Astrocyte (in vitro differentiated cells and primary cell): ENCODE data around the gene PYROXD2. TPM values are rescaled to one million over a fixed set of nuclear protein-coding genes. Genes with fewer than 3 reads are reported as not detected.

Experiments used
- DNase-seq: peaks from one replicate; pipeline ENCODE4 v3.0.0-alpha.2; 2010; ENCODE audit warnings: low read depth
- FAIRE-seq: peaks from 2 replicates; lab custom pipeline; 2011; peaks lifted over from hg19 to GRCh38; lab: Jason Lieb, UNC
- H2AFZ ChIP-seq: 2 replicates; pipeline ENCODE4 v1.6.0; 2012; ENCODE audit warnings: low read depth, low read length, inconsistent platforms
- H3K27ac ChIP-seq: 2 replicates; pipeline ENCODE4 v1.5.1; 2011; ENCODE audit warnings: low read depth, low read length, inconsistent platforms
- H3K27me3 ChIP-seq: 2 replicates; pipeline ENCODE4 v1.6.0; 2011; ENCODE audit warnings: low read length, inconsistent platforms; ENCODE audit not compliant: insufficient read depth
- H3K36me3 ChIP-seq: 2 replicates; pipeline ENCODE4 v1.5.1; 2011; ENCODE audit warnings: low read length, inconsistent platforms; ENCODE audit not compliant: insufficient read depth
- H3K4me1 ChIP-seq: 2 replicates; pipeline ENCODE4 v1.5.1; 2011; ENCODE audit warnings: low read length, inconsistent platforms; ENCODE audit not compliant: insufficient read depth
- H3K4me2 ChIP-seq: 2 replicates; pipeline ENCODE4 v1.6.0; 2012; ENCODE audit warnings: low read length, inconsistent platforms
- H3K4me3 ChIP-seq: 2 replicates; pipeline ENCODE4 v1.5.1; 2011; ENCODE audit warnings: low read depth, mild to moderate bottlenecking, low read length, inconsistent platforms; ENCODE audit not compliant: insufficient read depth
- H3K79me2 ChIP-seq: 2 replicates; pipeline ENCODE4 v1.6.0; 2012; ENCODE audit warnings: mild to moderate bottlenecking, low read length, inconsistent platforms; ENCODE audit not compliant: insufficient read depth
- H3K9ac ChIP-seq: 2 replicates; pipeline ENCODE4 v1.6.0; 2012; ENCODE audit warnings: mild to moderate bottlenecking, low read length, inconsistent platforms
- H3K9me3 ChIP-seq: 2 replicates; pipeline ENCODE4 v1.5.1; 2012; ENCODE audit warnings: low read depth, mild to moderate bottlenecking, low read length, inconsistent platforms; ENCODE audit not compliant: insufficient read depth
- H4K20me1 ChIP-seq: 2 replicates; pipeline ENCODE4 v1.6.0; 2012; ENCODE audit warnings: low read length, inconsistent platforms; ENCODE audit not compliant: insufficient read depth
- H3K27ac Mint-ChIP-seq: one replicate; pipeline ENCODE4 v1.8.0; 2021; ENCODE audit warnings: mild to moderate bottlenecking, mixed read lengths; ENCODE audit not compliant: unreplicated experiment
- H3K27me3 Mint-ChIP-seq: one replicate; pipeline ENCODE4 v1.8.0; 2021; ENCODE audit warnings: low read depth, mixed read lengths; ENCODE audit not compliant: unreplicated experiment
- H3K36me3 Mint-ChIP-seq: one replicate; pipeline ENCODE4 v1.8.0; 2021; ENCODE audit warnings: low read depth, mixed read lengths; ENCODE audit not compliant: unreplicated experiment
- H3K4me1 Mint-ChIP-seq: one replicate; pipeline ENCODE4 v1.8.0; 2021; ENCODE audit warnings: low read depth, mixed read lengths; ENCODE audit not compliant: unreplicated experiment
- H3K4me3 Mint-ChIP-seq: one replicate; pipeline ENCODE4 v1.8.0; 2021; ENCODE audit warnings: mild to moderate bottlenecking, moderate library complexity, mixed read lengths; ENCODE audit not compliant: unreplicated experiment
- H3K9me3 Mint-ChIP-seq: one replicate; pipeline ENCODE4 v1.8.0; 2021; ENCODE audit warnings: mild to moderate bottlenecking, mixed read lengths; ENCODE audit not compliant: unreplicated experiment
- CTCF ChIP-seq: IDR thresholded peaks from 2 replicates; pipeline ENCODE4 v1.5.1; 2011; ENCODE audit warnings: low read depth, mild to moderate bottlenecking, inconsistent platforms, low read length, moderate library complexity; ENCODE audit not compliant: insufficient read depth
- EZH2 ChIP-seq: IDR thresholded peaks from 2 replicates; pipeline ENCODE4 v1.6.1; 2012; ENCODE audit warnings: mild to moderate bottlenecking, low read length, inconsistent platforms; ENCODE audit not compliant: insufficient read depth
- total RNA-seq: library from RNA; stranded (reverse); gene quantifications from 2 replicates; pipeline ENCODE4 v1.2.1, GENCODE V29; 2021

The PYROXD2 gene
- total RNA-seq, 1 donor from 2014 or later, result 4.5 TPM

GRCh38 chr10:98361131-98362025, 53.6 kb downstream of the PYROXD2 start:
- H3K4me2 ChIP-seq, result peak overlapping the region; percentile 64
- H3K79me2 ChIP-seq, result no peaks in the 10 kb centered on the region
- DNase-seq, result peak; percentile 100
- H4K20me1 ChIP-seq, result no peaks in the 10 kb centered on the region
- no peaks in the 10 kb centered on the region for H3K27me3 ChIP-seq
- H3K9me3 ChIP-seq, result no peaks in the 10 kb centered on the region
- no peak overlapping the region for H3K4me3 ChIP-seq
- peak; percentile 74 for FAIRE-seq
- Mint-ChIP-seq H3K4me3 (no peak overlapping the region), H3K9me3 (peaks cover 3% of the 10 kb centered on the region), H3K4me1 (peaks cover 3% of the 10 kb centered on the region), H3K27ac (no peak overlapping the region), H3K27me3 (peaks cover 11% of the 10 kb centered on the region), H3K36me3 (no peaks in the 10 kb centered on the region)
- H3K36me3 ChIP-seq, result no peaks in the 10 kb centered on the region
- H3K27ac ChIP-seq, result peak overlapping the region; percentile 64
- peak overlapping the region; percentile 29 for H3K9ac ChIP-seq
- H2AFZ ChIP-seq, result peak overlapping the region; percentile 31
- peaks cover 8% of the 10 kb centered on the region for H3K4me1 ChIP-seq
- TF ChIP-seq CTCF (no peak), EZH2 (no peak)

GRCh38 chr10:98357194-98357822, 57.7 kb downstream of the PYROXD2 start:
- Histone ChIP-seq H3K79me2 (no peaks in the 10 kb centered on the region), H3K9ac (no peak overlapping the region), H3K4me3 (no peak overlapping the region), H3K27ac (no peak overlapping the region), H3K4me2 (no peak overlapping the region), H4K20me1 (no peaks in the 10 kb centered on the region), H3K9me3 (no peaks in the 10 kb centered on the region), H3K4me1 (peaks cover 8% of the 10 kb centered on the region), H3K36me3 (no peaks in the 10 kb centered on the region), H3K27me3 (peaks cover 3% of the 10 kb centered on the region), H2AFZ (no peak overlapping the region)
- TF ChIP-seq EZH2 (no peak), CTCF (no peak)
- H3K27me3 Mint-ChIP-seq, result peaks cover 27% of the 10 kb centered on the region
- no peak for FAIRE-seq
- peak; percentile 62 for DNase-seq
- H3K27ac Mint-ChIP-seq, result no peak overlapping the region
- H3K4me3 Mint-ChIP-seq, result no peak overlapping the region
- peaks cover 7% of the 10 kb centered on the region for H3K4me1 Mint-ChIP-seq
- no peaks in the 10 kb centered on the region for H3K9me3 Mint-ChIP-seq
- no peaks in the 10 kb centered on the region for H3K36me3 Mint-ChIP-seq
